Naive thymus-derived CD4-positive, alpha-beta T cell (primary cell): ENCODE measurements around the gene SIAE. TPM values are rescaled to one million over a fixed set of nuclear protein-coding genes. Genes with fewer than 3 reads are reported as not detected.
A peak's percentile ranks its signal among the peaks of the same experiment; 100 is the strongest.

ENCODE experiments used
- ATAC-seq: fragments of 150-1000 bp; cut with Tn5 transposase; 2 replicates; pipeline ENCODE4 v1.10.0; 2021; ENCODE audit warnings: mild to moderate bottlenecking, moderate library complexity
- CTCF ChIA-PET: fragments of 350-600 bp; sonication (Branson Sonifier 250); formaldehyde crosslinking; loops from one replicate; lab custom pipeline; 2021; ENCODE audit warnings: antibody characterized with exemption; lab: Charles Lee
- POLR2A ChIA-PET: fragments of 350-600 bp; sonication (Branson Sonifier 250); formaldehyde crosslinking; loops from one replicate; lab custom pipeline; 2021; ENCODE audit warnings: antibody characterized with exemption, inconsistent platforms; lab: Charles Lee
- DNase-seq, 9 donors: peaks; one replicate each; pipeline versions ENCODE4 v3.0.0 to v3.0.0-alpha.2; 2020 to 2022; ENCODE audit warnings: mixed read lengths in 1 of 9
- H3K27ac ChIP-seq: one replicate; pipeline ENCODE4 v1.7.0; 2013; ENCODE audit warnings: mild to moderate bottlenecking, low read depth, low read length, moderate library complexity
- H3K27me3 ChIP-seq, 2 donors: one replicate each; pipeline ENCODE4 v1.7.0; 2013; ENCODE audit warnings: low read length in 2 of 2, mild to moderate bottlenecking in 2 of 2, moderate library complexity in 2 of 2; ENCODE audit not compliant: control insufficient read depth in 2 of 2, insufficient read depth in 2 of 2
- H3K36me3 ChIP-seq, 3 experiments: 1 replicate in 2 of 3; 2 replicates in 1 of 3; pipeline ENCODE4 v1.7.0; 2013; ENCODE audit warnings: low read length in 3 of 3, mild to moderate bottlenecking in 3 of 3, moderate library complexity in 1 of 3; ENCODE audit not compliant: insufficient read depth in 3 of 3, control insufficient read depth in 2 of 3
- H3K4me1 ChIP-seq, 2 donors: one replicate each; pipeline ENCODE4 v1.7.0; 2013; ENCODE audit warnings: low read length in 2 of 2, mild to moderate bottlenecking in 2 of 2, moderate library complexity in 1 of 2; ENCODE audit not compliant: control insufficient read depth in 2 of 2, insufficient read depth in 2 of 2
- H3K4me3 ChIP-seq: 2 replicates; pipeline ENCODE4 v1.7.0; 2013; ENCODE audit warnings: mild to moderate bottlenecking, low read length
- H3K9me3 ChIP-seq, 3 experiments: 1 replicate in 2 of 3; 2 replicates in 1 of 3; pipeline ENCODE4 v1.7.0; 2013; ENCODE audit warnings: low read length in 3 of 3; ENCODE audit not compliant: control insufficient read depth in 2 of 3
- H3K27ac Mint-ChIP-seq, 9 donors: one replicate each; pipeline ENCODE4 v1.8.0; 2020 to 2022; ENCODE audit warnings: mixed read lengths in 9 of 9, mild to moderate bottlenecking in 8 of 9, moderate library complexity in 5 of 9, inconsistent platforms in 2 of 9
- H3K27me3 Mint-ChIP-seq, 5 donors: one replicate each; pipeline ENCODE4 v1.8.0; 2021 to 2022; ENCODE audit warnings: mixed read lengths in 5 of 5, mild to moderate bottlenecking in 1 of 5
- H3K36me3 Mint-ChIP-seq, 5 donors: one replicate each; pipeline ENCODE4 v1.8.0; 2020 to 2022; ENCODE audit warnings: mixed read lengths in 5 of 5, mild to moderate bottlenecking in 3 of 5, inconsistent platforms in 1 of 5
- H3K4me1 Mint-ChIP-seq, 7 donors: one replicate each; pipeline ENCODE4 v1.8.0; 2020 to 2022; ENCODE audit warnings: mixed read lengths in 7 of 7, mild to moderate bottlenecking in 3 of 7, inconsistent platforms in 1 of 7
- H3K4me3 Mint-ChIP-seq, 10 donors: one replicate each; pipeline ENCODE4 v1.8.0; 2020 to 2022; ENCODE audit warnings: mild to moderate bottlenecking in 10 of 10, mixed read lengths in 10 of 10, moderate library complexity in 6 of 10, inconsistent platforms in 2 of 10
- H3K9me3 Mint-ChIP-seq, 11 donors: one replicate each; pipeline ENCODE4 v1.8.0; 2020 to 2022; ENCODE audit warnings: mixed read lengths in 11 of 11, mild to moderate bottlenecking in 4 of 11, inconsistent platforms in 1 of 11, moderate library complexity in 1 of 11
- intact Hi-C, 2 donors: fragments of 100-400 bp; cut with micrococcal nuclease; formaldehyde crosslinking; loops; one replicate each; pipeline ENCODE4 v1.15.1; 2023
- polyA plus RNA-seq, 2 donors: library from polyadenylated mRNA; unstranded; fragments of 300-500 nt; fragmentation: Illumina TruSeq; gene quantifications; one replicate each; pipeline ENCODE4 v1.2.3, GENCODE V29; 2021
- total RNA-seq, 6 experiments: library from RNA in 5 of 6; stranded (reverse) in 5 of 6; gene quantifications; 1 replicate in 5 of 6; 2 replicates in 1 of 6; pipeline ENCODE4 v1.2.3 and lab custom pipeline; 2021 to 2026

The SIAE gene
- total and polyA plus RNA-seq, 7 experiments from 2014 or later: 2.7 to 11.3 (median 8.5) TPM

- peak within 1 kb of the TSS; percentile 89 to 100 (median 98) for H3K4me3 Mint-ChIP-seq
- H3K9me3 Mint-ChIP-seq: no peaks in the 10 kb centered on the region
- DNase-seq: peak; percentile 58 to 87 (median 81)
- POLR2A ChIA-PET: interaction anchor here (0.6 to 2.6 kb wide), 18 partner anchors 9 to 489 kb away, joined by 3 to 15 read pairs (median 5); partner anchors contain the start of genes CCDC15, MSANTD2, PANX3 and SIAE
- H3K4me3 ChIP-seq: peak within 1 kb of the TSS; percentile 75
- H3K27ac Mint-ChIP-seq: peak within 1 kb of the TSS; percentile 91 to 100 (median 98)
- peaks cover 0 to 23% (median 7%) of the 10 kb centered on the region in 5 donors for H3K27me3 Mint-ChIP-seq
- peaks cover 7 to 12% of the 10 kb centered on the region in 2 donors for H3K4me1 ChIP-seq
- intact Hi-C loops: loop anchor here (1.0 to 10.0 kb wide), 16 partner anchors 51 to 1592 kb away; partner anchors contain the start of genes CCDC15 (in 2 of the 2), FAM118B (in 2 of the 2), RPUSD4 (in 2 of the 2) and SIAE (in 2 of the 2)
- peaks cover 21 to 52% (median 46%) of the 10 kb centered on the region in 7 donors for H3K4me1 Mint-ChIP-seq
- ATAC-seq: peak; percentile 96
- CTCF ChIA-PET: interaction anchor here (0.6 to 0.8 kb wide), 2 partner anchors 20 to 316 kb away, joined by 3 read pairs; no protein-coding TSS in a partner anchor
- H3K9me3 ChIP-seq: no peaks in the 10 kb centered on the region
- no peaks in the 10 kb centered on the region for H3K27me3 ChIP-seq
- H3K36me3 Mint-ChIP-seq: peaks cover 10 to 19% (median 16%) of the 10 kb centered on the region in 5 donors
- peaks cover 7 to 33% (median 18%) of the 10 kb centered on the region in 3 experiments for H3K36me3 ChIP-seq
- peak within 1 kb of the TSS; percentile 91 for H3K27ac ChIP-seq
Measured at GRCh38 chr11:124622531-124623451, 50.7 kb downstream of the SIAE start, which contains the start of gene TBRG1. TBRG1 (plus strand) TSS chr11:124622864; CDS start chr11:124623084, 220 bp downstream.

- peaks cover 0 to 2% (median 0%) of the 10 kb centered on the region in 5 donors for H3K36me3 Mint-ChIP-seq
- Histone ChIP-seq H3K9me3 (no peaks in the 10 kb centered on the region), H3K27me3 (no peaks in the 10 kb centered on the region), H3K27ac (no peak overlapping the region), H3K4me3 (no peak overlapping the region), H3K4me1 (peaks cover 5% of the 10 kb centered on the region in 2 donors), H3K36me3 (peaks cover 0 to 4% (median 0%) of the 10 kb centered on the region in 3 experiments)
- H3K27me3 Mint-ChIP-seq: peaks cover 9 to 27% (median 18%) of the 10 kb centered on the region in 5 donors
- ChIA-PET CTCF (no interaction called here), POLR2A (no interaction called here)
- H3K4me1 Mint-ChIP-seq: peaks cover 6 to 21% (median 17%) of the 10 kb centered on the region in 7 donors
- intact Hi-C loops: no loop called here
- H3K4me3 Mint-ChIP-seq: no peak overlapping the region
- H3K9me3 Mint-ChIP-seq: no peaks in the 10 kb centered on the region
- DNase-seq (no peak), ATAC-seq (no peak)
- H3K27ac Mint-ChIP-seq: no peak overlapping the region
Measured at GRCh38 chr11:124618863-124619262, 54.7 kb downstream of the SIAE start.

- Histone ChIP-seq H3K9me3 (no peaks in the 10 kb centered on the region), H3K27ac (no peak overlapping the region), H3K4me3 (no peak overlapping the region), H3K27me3 (no peaks in the 10 kb centered on the region), H3K4me1 (no peaks in the 10 kb centered on the region), H3K36me3 (no peaks in the 10 kb centered on the region)
- no peak for DNase-seq
- H3K9me3 Mint-ChIP-seq: no peaks in the 10 kb centered on the region
- ChIA-PET CTCF (no interaction called here), POLR2A (no interaction called here)
- no peaks in the 10 kb centered on the region for H3K36me3 Mint-ChIP-seq
- ATAC-seq: no peak
- intact Hi-C loops: no loop called here
- peaks cover 4 to 15% (median 9%) of the 10 kb centered on the region in 7 donors for H3K4me1 Mint-ChIP-seq
- no peak overlapping the region for H3K4me3 Mint-ChIP-seq
- peaks cover 4 to 18% (median 12%) of the 10 kb centered on the region in 5 donors for H3K27me3 Mint-ChIP-seq
- H3K27ac Mint-ChIP-seq: peak overlapping the region in 3 of 9 donors; percentile 14 to 33 (median 28)
Measured at GRCh38 chr11:124612567-124613246, 60.8 kb downstream of the SIAE start.

- ChIA-PET POLR2A (interaction anchor here (0.6 to 1.3 kb wide), 2 partner anchors 9 to 11 kb away, joined by 3 to 4 read pairs; no protein-coding TSS in a partner anchor), CTCF (no interaction called here)
- H3K4me3 Mint-ChIP-seq: no peak overlapping the region
- H3K36me3 Mint-ChIP-seq: no peaks in the 10 kb centered on the region
- peaks cover 1 to 16% (median 7%) of the 10 kb centered on the region in 5 donors for H3K27me3 Mint-ChIP-seq
- H3K9me3 Mint-ChIP-seq: no peaks in the 10 kb centered on the region
- peak; percentile 54 for ATAC-seq
- H3K27ac Mint-ChIP-seq: peak overlapping the region in 4 of 9 donors; percentile 33 to 88 (median 53)
- DNase-seq: peak in 2 of 9 donors; percentile 15
- Histone ChIP-seq H3K4me3 (no peak overlapping the region), H3K27me3 (no peaks in the 10 kb centered on the region), H3K4me1 (no peaks in the 10 kb centered on the region), H3K9me3 (no peaks in the 10 kb centered on the region), H3K27ac (no peak overlapping the region), H3K36me3 (no peaks in the 10 kb centered on the region)
- H3K4me1 Mint-ChIP-seq: peaks cover 4 to 15% (median 9%) of the 10 kb centered on the region in 7 donors
- intact Hi-C loops: no loop called here
Measured at GRCh38 chr11:124612045-124612444, 61.5 kb downstream of the SIAE start.

GRCh38 chr11:124611064-124611463, 62.5 kb downstream of the SIAE start, which contains the start of gene PANX3:
PANX3 (plus strand) TSS chr11:124611428; CDS start chr11:124611557, 129 bp downstream.
- peaks cover 3 to 16% (median 7%) of the 10 kb centered on the region in 5 donors for H3K27me3 Mint-ChIP-seq
- H3K9me3 Mint-ChIP-seq: no peaks in the 10 kb centered on the region
- ChIA-PET CTCF (no interaction called here), POLR2A (interaction anchor here (0.7 to 1.3 kb wide), 2 partner anchors 11 to 12 kb away, joined by 3 to 4 read pairs; partner anchors contain the start of gene TBRG1)
- no peak within 1 kb of the TSS for H3K4me3 Mint-ChIP-seq
- peak within 1 kb of the TSS in 4 of 9 donors; percentile 52 to 88 (median 58) for H3K27ac Mint-ChIP-seq
- Histone ChIP-seq H3K4me3 (no peak within 1 kb of the TSS), H3K9me3 (no peaks in the 10 kb centered on the region), H3K27me3 (no peaks in the 10 kb centered on the region), H3K4me1 (no peaks in the 10 kb centered on the region), H3K36me3 (no peaks in the 10 kb centered on the region), H3K27ac (no peak within 1 kb of the TSS)
- ATAC-seq (no peak), DNase-seq (no peak)
- H3K4me1 Mint-ChIP-seq: peaks cover 4 to 15% (median 9%) of the 10 kb centered on the region in 7 donors
- no peaks in the 10 kb centered on the region for H3K36me3 Mint-ChIP-seq
- intact Hi-C loops: no loop called here

GRCh38 chr11:124610295-124610694, 63.2 kb downstream of the SIAE start:
- ChIA-PET CTCF (no interaction called here), POLR2A (interaction anchor here (0.7 kb wide), 1 partner anchor 12 kb away, joined by 3 read pairs; the partner anchor contains the start of gene TBRG1)
- no peaks in the 10 kb centered on the region for H3K9me3 Mint-ChIP-seq
- intact Hi-C loops: no loop called here
- peaks cover 3 to 12% (median 4%) of the 10 kb centered on the region in 5 donors for H3K27me3 Mint-ChIP-seq
- Histone ChIP-seq H3K27ac (no peak overlapping the region), H3K27me3 (no peaks in the 10 kb centered on the region), H3K9me3 (no peaks in the 10 kb centered on the region), H3K36me3 (no peaks in the 10 kb centered on the region), H3K4me3 (no peak overlapping the region), H3K4me1 (no peaks in the 10 kb centered on the region)
- ATAC-seq: no peak
- H3K36me3 Mint-ChIP-seq: no peaks in the 10 kb centered on the region
- peaks cover 5 to 15% (median 9%) of the 10 kb centered on the region in 7 donors for H3K4me1 Mint-ChIP-seq
- H3K4me3 Mint-ChIP-seq: no peak overlapping the region
- peak overlapping the region in 1 of 9 donors; percentile 63 for H3K27ac Mint-ChIP-seq
- no peak for DNase-seq
